Right ventricle myocardium inferior (tissue), 1 donor: Measurements from ENCODE around the gene PES1. TPM values are rescaled to one million over a fixed set of nuclear protein-coding genes. Genes with fewer than 3 reads are reported as not detected.
"Not testable (repeated sequence)": the region's sequence is repeated elsewhere in the genome, so short reads cannot be mapped to it uniquely, and the experiment has no call there.

ENCODE experiments used
- ATAC-seq: fragments of 200-7000 bp; cut with Tn5 transposase; one replicate; pipeline ENCODE4 v1.9.1; 2020; ENCODE audit warnings: mild to moderate bottlenecking, moderate library complexity
- DNase-seq: peaks from one replicate; pipeline ENCODE4 v3.0.0; 2021; ENCODE audit errors: missing footprints
- intact Hi-C: fragments of 100-400 bp; cut with DNase I; formaldehyde crosslinking; loops from one replicate; pipeline ENCODE4 v1.11.0; 2022
- total RNA-seq: library from RNA; stranded (reverse); fragmentation: NEBNext Ultra II Directional; extraction: Animal tissue kit (Norgen Biotek cat#: 25700); gene quantifications from one replicate; pipeline ENCODE4 v1.2.1, GENCODE V29; 2021
- donor health status: DM: no; HTN: yes; CAD: no; lungs with severe emphysema.

PES1 gene
- total RNA-seq, 1 donor from 2014 or later: 22.4 TPM

- no peak for ATAC-seq
- intact Hi-C loops: no loop called here
- no peak for DNase-seq
These were observed 7.3 kb downstream of the PES1 start for GRCh38 chr22:30584441-30584840.

- intact Hi-C loops: no loop called here
- no peak for DNase-seq
- ATAC-seq: no peak
These were observed 8.7 kb downstream of the PES1 start for GRCh38 chr22:30582788-30583545.

GRCh38 chr22:30582051-30582450, 9.7 kb downstream of the PES1 start:
- intact Hi-C loops: no loop called here
- DNase-seq (no peak), ATAC-seq (no peak)

- ATAC-seq: no peak
- DNase-seq: no peak
- intact Hi-C loops: no loop called here
These were observed 10.8 kb downstream of the PES1 start for GRCh38 chr22:30580896-30581295.

GRCh38 chr22:30578481-30578880, 13.2 kb downstream of the PES1 start:
- intact Hi-C loops: no loop called here
- ATAC-seq (no peak), DNase-seq (no peak)

- intact Hi-C loops: no loop called here
- DNase-seq (no peak), ATAC-seq (no peak)
These were observed 15.9 kb downstream of the PES1 start for GRCh38 chr22:30575859-30576258.

- DNase-seq (no peak), ATAC-seq (peak; percentile 38)
- intact Hi-C loops: no loop called here
These were observed 16.6 kb downstream of the PES1 start for GRCh38 chr22:30574997-30575671.

- DNase-seq (no peak), ATAC-seq (no peak)
- intact Hi-C loops: no loop called here
These were observed 17.4 kb downstream of the PES1 start, which contains the start of gene GAL3ST1 for GRCh38 chr22:30574095-30574981. TSS of gene GAL3ST1 (minus strand) at chr22:30574665. CDS start at chr22:30557392, 17,273 bp downstream.

- DNase-seq (no peak), ATAC-seq (no peak)
These were observed 18.1 kb downstream of the PES1 start for GRCh38 chr22:30573594-30574094.

GRCh38 chr22:30572840-30573593, 18.7 kb downstream of the PES1 start:
- intact Hi-C loops: no loop called here
- DNase-seq: no peak
- ATAC-seq: no peak

More at GRCh38 chr22:30573594-30574094, 18.1 kb downstream of the PES1 start:
- intact Hi-C loops: no loop called here

- ATAC-seq (no peak), DNase-seq (no peak)
- intact Hi-C loops: no loop called here
These were observed 19.5 kb downstream of the PES1 start for GRCh38 chr22:30572210-30572609.

GRCh38 chr22:30569674-30570202, 22.0 kb downstream of the PES1 start:
- intact Hi-C loops: no loop called here
- DNase-seq: no peak
- ATAC-seq: no peak

- ATAC-seq: no peak
- intact Hi-C loops: no loop called here
- no peak for DNase-seq
These were observed 23.4 kb downstream of the PES1 start for GRCh38 chr22:30568137-30568805.

GRCh38 chr22:30567277-30567676, 24.4 kb downstream of the PES1 start:
- ATAC-seq, DNase-seq, intact Hi-C loops: not testable (repeated sequence)

GRCh38 chr22:30566125-30566524, 25.6 kb downstream of the PES1 start:
- ATAC-seq: no peak
- no peak for DNase-seq
- intact Hi-C loops: no loop called here

GRCh38 chr22:30565341-30565740, 26.4 kb downstream of the PES1 start:
- no peak for ATAC-seq
- intact Hi-C loops: no loop called here

GRCh38 chr22:30564761-30565119, 27.0 kb downstream of the PES1 start:
- no peak for DNase-seq
- ATAC-seq: no peak
- intact Hi-C loops: no loop called here

More at GRCh38 chr22:30565341-30565740, 26.4 kb downstream of the PES1 start:
- no peak for DNase-seq
